ENCODE measurements around the gene HDAC4.

DNA sequence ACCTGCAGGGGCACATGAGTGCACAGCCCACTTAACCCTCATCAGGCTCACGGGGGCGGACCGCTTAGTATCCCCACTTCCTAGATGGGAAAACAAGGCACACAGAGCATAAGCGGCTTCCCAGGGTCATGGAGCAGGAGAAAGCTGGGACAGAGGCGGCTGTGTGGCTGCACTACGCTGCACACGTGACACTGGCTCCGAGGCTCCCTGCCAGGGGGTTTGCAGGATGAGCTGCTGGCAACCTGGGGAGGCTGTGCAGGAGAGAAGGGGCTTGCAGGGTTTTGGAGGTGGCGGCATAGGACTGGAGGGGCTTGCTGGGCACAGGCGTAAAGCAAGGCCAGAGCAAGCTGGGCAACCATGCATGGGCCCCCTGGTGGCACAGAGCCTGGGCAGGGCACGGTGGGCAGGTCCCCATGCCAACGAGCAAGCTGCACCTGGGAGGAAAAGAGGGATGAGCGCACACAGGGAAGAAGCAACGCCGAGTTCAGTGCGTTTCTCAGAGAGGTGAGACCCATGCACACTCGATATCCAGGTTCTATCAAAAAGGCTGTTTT is 268.6 kb downstream of the HDAC4 start:
- TF ChIP-seq, protein P1, sequence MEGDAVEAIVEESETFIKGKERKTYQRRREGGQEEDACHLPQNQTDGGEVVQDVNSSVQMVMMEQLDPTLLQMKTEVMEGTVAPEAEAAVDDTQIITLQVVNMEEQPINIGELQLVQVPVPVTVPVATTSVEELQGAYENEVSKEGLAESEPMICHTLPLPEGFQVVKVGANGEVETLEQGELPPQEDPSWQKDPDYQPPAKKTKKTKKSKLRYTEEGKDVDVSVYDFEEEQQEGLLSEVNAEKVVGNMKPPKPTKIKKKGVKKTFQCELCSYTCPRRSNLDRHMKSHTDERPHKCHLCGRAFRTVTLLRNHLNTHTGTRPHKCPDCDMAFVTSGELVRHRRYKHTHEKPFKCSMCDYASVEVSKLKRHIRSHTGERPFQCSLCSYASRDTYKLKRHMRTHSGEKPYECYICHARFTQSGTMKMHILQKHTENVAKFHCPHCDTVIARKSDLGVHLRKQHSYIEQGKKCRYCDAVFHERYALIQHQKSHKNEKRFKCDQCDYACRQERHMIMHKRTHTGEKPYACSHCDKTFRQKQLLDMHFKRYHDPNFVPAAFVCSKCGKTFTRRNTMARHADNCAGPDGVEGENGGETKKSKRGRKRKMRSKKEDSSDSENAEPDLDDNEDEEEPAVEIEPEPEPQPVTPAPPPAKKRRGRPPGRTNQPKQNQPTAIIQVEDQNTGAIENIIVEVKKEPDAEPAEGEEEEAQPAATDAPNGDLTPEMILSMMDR (IDR thresholded peaks at IDR 0.05), result no peak
- no peak for TF ChIP-seq EP300 (IDR thresholded peaks at IDR 0.05)
- TF ChIP-seq POLR2AphosphoS5 (IDR thresholded peaks at IDR 0.05), result no peak
